Panc1 (cell line): ENCODE results near the gene TRIOBP.

Source experiments
- POLR2AphosphoS5 ChIP-seq: IDR thresholded peaks from 2 replicates; pipeline ENCODE4 v1.6.1; 2012; ENCODE audit warnings: mild to moderate bottlenecking, low read depth, low read length, moderate library complexity
- SIN3A ChIP-seq: IDR thresholded peaks from 2 replicates; pipeline ENCODE4 v1.6.1; 2012; ENCODE audit warnings: low read depth, mild to moderate bottlenecking, low read length, moderate library complexity, borderline replicate concordance; ENCODE audit not compliant: insufficient read depth
- TCF7L2 ChIP-seq: IDR thresholded peaks from 2 replicates; pipeline ENCODE4 v1.6.1; 2011; ENCODE audit warnings: mild to moderate bottlenecking, low read depth, low read length, inconsistent platforms
- TF ChIP-seq, protein P1 (sequence below), 2 experiments: IDR thresholded peaks; 2 replicates each; pipeline ENCODE4 v1.6.1; 2011 to 2012; ENCODE audit warnings: low read depth in 2 of 2, control low read depth in 1 of 2, low read length in 1 of 2, mild to moderate bottlenecking in 1 of 2, moderate library complexity in 1 of 2; ENCODE audit not compliant: insufficient read depth in 1 of 2
- TF ChIP-seq, protein P2 (sequence below): fragments of 450-650 bp; IDR thresholded peaks from 2 replicates; pipeline ENCODE4 v1.5.1; 2017; ENCODE audit warnings: mild to moderate bottlenecking

DNA sequence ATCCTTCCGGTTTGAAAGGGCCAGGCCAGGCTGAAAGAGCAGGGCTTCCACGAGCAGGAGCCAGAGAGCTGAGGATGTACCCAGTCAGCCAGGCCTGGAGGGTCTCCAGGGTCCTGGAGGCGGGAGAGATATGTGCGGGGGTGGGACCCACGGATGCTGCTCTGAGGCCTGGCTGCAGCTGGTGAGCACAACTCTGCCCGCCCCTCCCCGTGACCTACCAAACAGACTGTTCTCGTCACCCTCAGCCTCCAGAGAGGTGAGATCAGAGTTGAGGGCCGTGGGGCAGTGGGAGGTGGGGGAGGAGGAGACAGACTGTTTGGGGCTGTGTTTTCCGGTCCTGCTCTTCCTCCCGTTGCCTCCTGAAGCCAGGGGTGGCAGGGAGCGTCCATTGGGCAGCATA, 42.2 kb downstream of the TRIOBP start:
- TF ChIP-seq, protein P1, sequence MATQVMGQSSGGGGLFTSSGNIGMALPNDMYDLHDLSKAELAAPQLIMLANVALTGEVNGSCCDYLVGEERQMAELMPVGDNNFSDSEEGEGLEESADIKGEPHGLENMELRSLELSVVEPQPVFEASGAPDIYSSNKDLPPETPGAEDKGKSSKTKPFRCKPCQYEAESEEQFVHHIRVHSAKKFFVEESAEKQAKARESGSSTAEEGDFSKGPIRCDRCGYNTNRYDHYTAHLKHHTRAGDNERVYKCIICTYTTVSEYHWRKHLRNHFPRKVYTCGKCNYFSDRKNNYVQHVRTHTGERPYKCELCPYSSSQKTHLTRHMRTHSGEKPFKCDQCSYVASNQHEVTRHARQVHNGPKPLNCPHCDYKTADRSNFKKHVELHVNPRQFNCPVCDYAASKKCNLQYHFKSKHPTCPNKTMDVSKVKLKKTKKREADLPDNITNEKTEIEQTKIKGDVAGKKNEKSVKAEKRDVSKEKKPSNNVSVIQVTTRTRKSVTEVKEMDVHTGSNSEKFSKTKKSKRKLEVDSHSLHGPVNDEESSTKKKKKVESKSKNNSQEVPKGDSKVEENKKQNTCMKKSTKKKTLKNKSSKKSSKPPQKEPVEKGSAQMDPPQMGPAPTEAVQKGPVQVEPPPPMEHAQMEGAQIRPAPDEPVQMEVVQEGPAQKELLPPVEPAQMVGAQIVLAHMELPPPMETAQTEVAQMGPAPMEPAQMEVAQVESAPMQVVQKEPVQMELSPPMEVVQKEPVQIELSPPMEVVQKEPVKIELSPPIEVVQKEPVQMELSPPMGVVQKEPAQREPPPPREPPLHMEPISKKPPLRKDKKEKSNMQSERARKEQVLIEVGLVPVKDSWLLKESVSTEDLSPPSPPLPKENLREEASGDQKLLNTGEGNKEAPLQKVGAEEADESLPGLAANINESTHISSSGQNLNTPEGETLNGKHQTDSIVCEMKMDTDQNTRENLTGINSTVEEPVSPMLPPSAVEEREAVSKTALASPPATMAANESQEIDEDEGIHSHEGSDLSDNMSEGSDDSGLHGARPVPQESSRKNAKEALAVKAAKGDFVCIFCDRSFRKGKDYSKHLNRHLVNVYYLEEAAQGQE (IDR thresholded peaks at IDR 0.05; ENCODE audit: insufficient read depth in 1 of 2, low read depth in 2 of 2, low read length in 1 of 2), result no peak
- TF ChIP-seq, protein P2, sequence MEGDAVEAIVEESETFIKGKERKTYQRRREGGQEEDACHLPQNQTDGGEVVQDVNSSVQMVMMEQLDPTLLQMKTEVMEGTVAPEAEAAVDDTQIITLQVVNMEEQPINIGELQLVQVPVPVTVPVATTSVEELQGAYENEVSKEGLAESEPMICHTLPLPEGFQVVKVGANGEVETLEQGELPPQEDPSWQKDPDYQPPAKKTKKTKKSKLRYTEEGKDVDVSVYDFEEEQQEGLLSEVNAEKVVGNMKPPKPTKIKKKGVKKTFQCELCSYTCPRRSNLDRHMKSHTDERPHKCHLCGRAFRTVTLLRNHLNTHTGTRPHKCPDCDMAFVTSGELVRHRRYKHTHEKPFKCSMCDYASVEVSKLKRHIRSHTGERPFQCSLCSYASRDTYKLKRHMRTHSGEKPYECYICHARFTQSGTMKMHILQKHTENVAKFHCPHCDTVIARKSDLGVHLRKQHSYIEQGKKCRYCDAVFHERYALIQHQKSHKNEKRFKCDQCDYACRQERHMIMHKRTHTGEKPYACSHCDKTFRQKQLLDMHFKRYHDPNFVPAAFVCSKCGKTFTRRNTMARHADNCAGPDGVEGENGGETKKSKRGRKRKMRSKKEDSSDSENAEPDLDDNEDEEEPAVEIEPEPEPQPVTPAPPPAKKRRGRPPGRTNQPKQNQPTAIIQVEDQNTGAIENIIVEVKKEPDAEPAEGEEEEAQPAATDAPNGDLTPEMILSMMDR, result no peak
- TF ChIP-seq SIN3A (no peak), POLR2AphosphoS5 (no peak), TCF7L2 (no peak)
